ENCODE results near the gene HHIP. TPM values are rescaled to one million over a fixed set of nuclear protein-coding genes. Genes with fewer than 3 reads are reported as not detected.

The HHIP gene
- total RNA-seq, 1 experiment from 2014 or later = 0.32 TPM

- H3K4me3 ChIP-seq (ENCODE audit: low read depth, low read length) = no peak overlapping the region
- Mint-ChIP-seq H3K9me3 (ENCODE audit: unreplicated experiment) (no peaks in the 10 kb centered on the region), H3K4me3 (ENCODE audit: unreplicated experiment) (no peak overlapping the region), H3K36me3 (ENCODE audit: insufficient read depth, unreplicated experiment) (no peaks in the 10 kb centered on the region), H3K4me1 (ENCODE audit: low read depth, unreplicated experiment) (no peaks in the 10 kb centered on the region), H3K27ac (ENCODE audit: unreplicated experiment) (no peak overlapping the region), H3K27me3 (ENCODE audit: insufficient read depth, unreplicated experiment) (peaks cover 3% of the 10 kb centered on the region)
- intact Hi-C loops (cut with micrococcal nuclease; ENCODE audit: unreplicated experiment) = no loop called here
- ChIA-PET CTCF (no interaction called here), POLR2A (no interaction called here)
- no peaks in the 10 kb centered on the region for H3K27me3 ChIP-seq (replicated peaks; ENCODE audit: control insufficient read depth, insufficient read depth, low read length)
- no peaks in the 10 kb centered on the region for H3K4me1 ChIP-seq
- H3K36me3 ChIP-seq (ENCODE audit: control insufficient read depth, insufficient read depth, low read length) = no peaks in the 10 kb centered on the region
- TF ChIP-seq CTCF (IDR thresholded peaks at IDR 0.05; ENCODE audit: insufficient read depth in 1 of 2, low read depth in 1 of 2, low read length in 1 of 2, severe bottlenecking in 1 of 2, unreplicated experiment in 1 of 2) = no peak
- no peak for DNase-seq
- H3K9me3 ChIP-seq = no peaks in the 10 kb centered on the region
- no TSS peak for BruUV-seq (replicated peaks)
Measured at GRCh38 chr4:144720491-144720890, 74.5 kb downstream of the HHIP start.

- intact Hi-C loops (cut with micrococcal nuclease; ENCODE audit: unreplicated experiment) = no loop called here
- no peak for DNase-seq
- no TSS peak for BruUV-seq (replicated peaks)
- Mint-ChIP-seq H3K4me1 (ENCODE audit: low read depth, unreplicated experiment) (no peaks in the 10 kb centered on the region), H3K27me3 (ENCODE audit: insufficient read depth, unreplicated experiment) (peaks cover 3% of the 10 kb centered on the region), H3K36me3 (ENCODE audit: insufficient read depth, unreplicated experiment) (no peaks in the 10 kb centered on the region), H3K27ac (ENCODE audit: unreplicated experiment) (no peak overlapping the region), H3K9me3 (ENCODE audit: unreplicated experiment) (no peaks in the 10 kb centered on the region), H3K4me3 (ENCODE audit: unreplicated experiment) (no peak overlapping the region)
- Histone ChIP-seq H3K4me3 (ENCODE audit: low read depth, low read length) (no peak overlapping the region), H3K27me3 (replicated peaks; ENCODE audit: control insufficient read depth, insufficient read depth, low read length) (no peaks in the 10 kb centered on the region), H3K36me3 (ENCODE audit: control insufficient read depth, insufficient read depth, low read length) (no peaks in the 10 kb centered on the region), H3K9me3 (no peaks in the 10 kb centered on the region), H3K4me1 (no peaks in the 10 kb centered on the region)
- TF ChIP-seq CTCF (IDR thresholded peaks at IDR 0.05; ENCODE audit: insufficient read depth in 1 of 2, low read depth in 1 of 2, low read length in 1 of 2, severe bottlenecking in 1 of 2, unreplicated experiment in 1 of 2) = no peak
- ChIA-PET CTCF (no interaction called here), POLR2A (no interaction called here)
Measured at GRCh38 chr4:144721994-144722393, 76.0 kb downstream of the HHIP start.

- H3K27me3 Mint-ChIP-seq (ENCODE audit: insufficient read depth, unreplicated experiment) = peaks cover 3% of the 10 kb centered on the region
- H3K27ac Mint-ChIP-seq (ENCODE audit: unreplicated experiment) = no peak overlapping the region
- TF ChIP-seq CTCF (IDR thresholded peaks at IDR 0.05; ENCODE audit: insufficient read depth in 1 of 2, low read depth in 1 of 2, low read length in 1 of 2, severe bottlenecking in 1 of 2, unreplicated experiment in 1 of 2) = no peak
- no peaks in the 10 kb centered on the region for H3K36me3 Mint-ChIP-seq (ENCODE audit: insufficient read depth, unreplicated experiment)
- no peak overlapping the region for H3K4me3 ChIP-seq (ENCODE audit: low read depth, low read length)
- no peak overlapping the region for H3K4me3 Mint-ChIP-seq (ENCODE audit: unreplicated experiment)
- ChIA-PET POLR2A (no interaction called here), CTCF (no interaction called here)
- no peaks in the 10 kb centered on the region for H3K4me1 Mint-ChIP-seq (ENCODE audit: low read depth, unreplicated experiment)
- no peaks in the 10 kb centered on the region for H3K9me3 ChIP-seq
- no TSS peak for BruUV-seq (replicated peaks)
- intact Hi-C loops (cut with micrococcal nuclease; ENCODE audit: unreplicated experiment) = no loop called here
- no peaks in the 10 kb centered on the region for H3K36me3 ChIP-seq (ENCODE audit: control insufficient read depth, insufficient read depth, low read length)
- H3K9me3 Mint-ChIP-seq (ENCODE audit: unreplicated experiment) = no peaks in the 10 kb centered on the region
- no peaks in the 10 kb centered on the region for H3K27me3 ChIP-seq (replicated peaks; ENCODE audit: control insufficient read depth, insufficient read depth, low read length)
- H3K4me1 ChIP-seq = no peaks in the 10 kb centered on the region
- DNase-seq = no peak
Measured at GRCh38 chr4:144723471-144723870, 77.5 kb downstream of the HHIP start.
